ENCODE results near the gene KIF21A. TPM values are rescaled to one million over a fixed set of nuclear protein-coding genes. Genes with fewer than 3 reads are reported as not detected.

The KIF21A gene
- total RNA-seq, 1 experiment from 2014 or later, result 29.1 TPM

GRCh38 chr12:39448038-39448437, 5.1 kb upstream of the KIF21A start (continued):
- TF ChIP-seq MAX (IDR thresholded peaks at IDR 0.05) (no peak), YY1 (IDR thresholded peaks at IDR 0.05; ENCODE audit: extremely low read depth, insufficient replicate concordance, low read depth, low read length) (no peak)

GRCh38 chr12:39443929-39444209, 949 bp upstream of the KIF21A start:
- no peak for DNase-seq (ENCODE audit: low read depth, low spot score)

More at GRCh38 chr12:39443929-39444209, 949 bp upstream of the KIF21A start:
- no TSS peak for BruUV-seq (replicated peaks)
- Histone ChIP-seq H3K27ac (ENCODE audit: low read depth, low read length) (peak overlapping the region; percentile 67), H3K9me3 (ENCODE audit: control insufficient read depth in 1 of 2, insufficient read depth in 1 of 2, low read depth in 1 of 2, low read length in 2 of 2) (no peaks in the 10 kb centered on the region), H3K9ac (ENCODE audit: low read length) (peak overlapping the region; percentile 77), H3K79me2 (ENCODE audit: insufficient read depth, low read length) (peaks cover 36% of the 10 kb centered on the region), H3K36me3 (ENCODE audit: control insufficient read depth in 1 of 2, insufficient read depth in 2 of 2, low read length in 2 of 2) (no peaks in the 10 kb centered on the region), H3K4me2 (ENCODE audit: low read length) (peak overlapping the region; percentile 96), H3K4me1 (ENCODE audit: control insufficient read depth in 1 of 2, insufficient read depth in 2 of 2, low read length in 2 of 2) (peaks cover 13 to 27% of the 10 kb centered on the region in 2 experiments; a peak in 3 of 4 replicates), H3K27me3 (ENCODE audit: insufficient read depth, low read length) (no peaks in the 10 kb centered on the region), H3K4me3 (replicated peaks in 1 of 2; ENCODE audit: low read depth in 1 of 2, low read length in 2 of 2) (peak overlapping the region; percentile 52 to 87), H2AFZ (ENCODE audit: low read depth, low read length, poor library complexity, severe bottlenecking) (peak overlapping the region; percentile 93), H4K20me1 (ENCODE audit: insufficient read depth) (no peaks in the 10 kb centered on the region), H3K9me2 (ENCODE audit: insufficient read depth) (no peaks in the 10 kb centered on the region)
- intact Hi-C loops (cut with micrococcal nuclease), result no loop called here
- no peak for ATAC-seq
- CTCF ChIA-PET, result interaction anchor here (0.7 kb wide), 1 partner anchor 567 kb away, joined by 3 read pairs; no protein-coding TSS in a partner anchor
- POLR2A ChIA-PET, result no interaction called here
- RAD21 ChIA-PET (ENCODE audit: low non-redundant PET in 1 of 2, low total read pairs in 2 of 2, uncharacterized antibody in 2 of 2, unreplicated experiment in 2 of 2), result no interaction called here
- TF ChIP-seq EZH2phosphoT487 (IDR thresholded peaks at IDR 0.05; ENCODE audit: borderline replicate concordance) (no peak), POLR2A (IDR thresholded peaks at IDR 0.05; ENCODE audit: borderline replicate concordance, extremely low read depth, insufficient read depth, insufficient read length) (no peak), JUND (IDR thresholded peaks at IDR 0.05) (no peak), EGR1 (IDR thresholded peaks at IDR 0.05; ENCODE audit: low read depth) (no peak), ZFX (IDR thresholded peaks at IDR 0.05) (no peak), CBX3 (IDR thresholded peaks at IDR 0.05; ENCODE audit: low read depth) (no peak), CTCF (IDR thresholded peaks at IDR 0.05 in 2 of 3, conservative IDR thresholded peaks at IDR 0.05 in 1 of 3; ENCODE audit: borderline replicate concordance in 1 of 3, insufficient read depth in 1 of 3, low read depth in 2 of 3, low read length in 2 of 3) (no peak), FOSL1 (IDR thresholded peaks at IDR 0.05; ENCODE audit: low read depth) (no peak), TCF7L2 (IDR thresholded peaks at IDR 0.05; ENCODE audit: borderline replicate concordance, extremely low read depth, insufficient read depth, insufficient read length) (no peak)

All from HCT116 (cell line).